H1 (cell line): ENCODE data around the gene FOXN1. TPM values are rescaled to one million over a fixed set of nuclear protein-coding genes. Genes with fewer than 3 reads are reported as not detected.

Experiments
- CTCF ChIA-PET: fragments of 300-600 bp; sonication (Branson Sonifier 250); formaldehyde crosslinking; loops from one replicate; lab custom pipeline; 2021; ENCODE audit not compliant: partially characterized antibody; lab: Charles Lee
- POLR2A ChIA-PET: fragments of 300-600 bp; sonication (Branson Sonifier 250); formaldehyde crosslinking; loops from one replicate; lab custom pipeline; 2021; ENCODE audit warnings: inconsistent platforms; ENCODE audit not compliant: partially characterized antibody; lab: Charles Lee
- DNase-seq, 2 experiments: peaks; one replicate each; pipeline versions ENCODE4 v3.0.0 to v3.0.0-alpha.2; 2010 to 2022; ENCODE audit warnings: low spot score in 2 of 2, low read depth in 1 of 2, mixed read lengths in 1 of 2
- FAIRE-seq: peaks from 2 replicates; lab custom pipeline; 2011; peaks lifted over from hg19 to GRCh38; lab: Jason Lieb, UNC
- H2AFZ ChIP-seq: 2 replicates; pipeline ENCODE4 v1.8.1; 2012; ENCODE audit warnings: low read length, inconsistent platforms
- H2AK5ac ChIP-seq: 2 replicates; pipeline ENCODE4 v1.6.1; 2013; ENCODE audit warnings: low read depth, low read length
- H2BK120ac ChIP-seq: replicated peaks from 2 replicates; pipeline ENCODE3; 2013; ENCODE audit warnings: low read depth, low read length, inconsistent platforms
- H2BK12ac ChIP-seq: 2 replicates; pipeline ENCODE4 v1.6.1; 2013; ENCODE audit warnings: low read depth, low read length
- H2BK15ac ChIP-seq: 2 replicates; pipeline ENCODE4 v1.6.1; 2013; ENCODE audit warnings: low read length
- H2BK20ac ChIP-seq: 2 replicates; pipeline ENCODE4 v1.6.1; 2013; ENCODE audit warnings: low read length
- H2BK5ac ChIP-seq: 2 replicates; pipeline ENCODE4 v1.6.1; 2013; ENCODE audit warnings: low read depth, low read length
- H3K14ac ChIP-seq: 2 replicates; pipeline ENCODE4 v1.6.1; 2013; ENCODE audit warnings: inconsistent platforms; ENCODE audit not compliant: insufficient read length
- H3K18ac ChIP-seq: 2 replicates; pipeline ENCODE4 v1.6.1; 2013; ENCODE audit warnings: low read length; ENCODE audit errors: extremely low read depth
- H3K23ac ChIP-seq: 2 replicates; pipeline ENCODE4 v1.6.1; 2013; ENCODE audit warnings: inconsistent platforms; ENCODE audit not compliant: insufficient read length
- H3K23me2 ChIP-seq: 2 replicates; pipeline ENCODE4 v1.6.1; 2013; ENCODE audit warnings: low read depth, low read length
- H3K27ac ChIP-seq: 2 replicates; pipeline ENCODE4 v1.6.1; 2011; ENCODE audit warnings: low read depth, low read length, inconsistent platforms
- H3K27me3 ChIP-seq, 4 experiments: replicated peaks in 1 of 4; 1 replicate in 1 of 4; 2 replicates in 3 of 4; pipeline versions ENCODE4 v1.6.1 to v1.8.1; 2011 to 2013; ENCODE audit warnings: low read length in 3 of 4, mild to moderate bottlenecking in 3 of 4, inconsistent platforms in 2 of 4, mixed read lengths in 2 of 4, moderate library complexity in 1 of 4; ENCODE audit not compliant: control insufficient read depth in 3 of 4, insufficient read depth in 3 of 4; ENCODE audit errors: extremely low read depth in 1 of 4
- H3K36me3 ChIP-seq, 4 experiments: 2 replicates each; pipeline versions ENCODE4 v1.6.1 to v1.8.1; 2011 to 2013; ENCODE audit warnings: mild to moderate bottlenecking in 4 of 4, low read length in 3 of 4, moderate library complexity in 2 of 4, control low read depth in 1 of 4, inconsistent platforms in 1 of 4; ENCODE audit not compliant: insufficient read depth in 4 of 4, control insufficient read depth in 2 of 4
- H3K4ac ChIP-seq: replicated peaks from 2 replicates; pipeline ENCODE3; 2013; ENCODE audit warnings: low read length, low read depth, mixed read lengths, inconsistent platforms; ENCODE audit not compliant: insufficient read length
- H3K4me1 ChIP-seq, 4 experiments: replicated peaks in 1 of 4; 1 replicate in 1 of 4; 2 replicates in 3 of 4; pipeline versions ENCODE4 v1.6.1 to v1.8.1; 2011 to 2013; ENCODE audit warnings: low read length in 3 of 4, inconsistent platforms in 2 of 4, mixed read lengths in 1 of 4; ENCODE audit not compliant: insufficient read depth in 4 of 4, control insufficient read depth in 3 of 4
- H3K4me2 ChIP-seq, 2 experiments: 2 replicates each; pipeline versions ENCODE4 v1.6.1 to v1.8.1; 2011 to 2013; ENCODE audit warnings: low read depth in 2 of 2, low read length in 2 of 2, control low read depth in 1 of 2, inconsistent platforms in 1 of 2, mild to moderate bottlenecking in 1 of 2; ENCODE audit not compliant: insufficient read depth in 1 of 2
- H3K4me3 ChIP-seq, 4 experiments: fragments of 200-600, 300-600 bp in 1 of 4; sonication (generic), shearing (Covaris generic), sonication (Bioruptor Twin) in 1 of 4; 2 replicates each; pipeline versions ENCODE4 v1.5.1 to v1.8.1; 2011 to 2016; ENCODE audit warnings: low read length in 4 of 4, low read depth in 3 of 4, control low read depth in 2 of 4, inconsistent platforms in 2 of 4, mild to moderate bottlenecking in 2 of 4, mixed read lengths in 1 of 4, moderate library complexity in 1 of 4; ENCODE audit not compliant: insufficient read depth in 2 of 4; ENCODE audit errors: extremely low read depth in 1 of 4
- H3K56ac ChIP-seq: replicated peaks from 2 replicates; pipeline ENCODE3; 2013; ENCODE audit warnings: low read depth, mild to moderate bottlenecking, mixed read lengths, low read length, inconsistent platforms; ENCODE audit not compliant: insufficient read length
- H3K79me1 ChIP-seq: 2 replicates; pipeline ENCODE4 v1.6.1; 2013; ENCODE audit warnings: low read depth, low read length, control low read depth
- H3K79me2 ChIP-seq, 2 experiments: 2 replicates each; pipeline versions ENCODE4 v1.6.1 to v1.8.1; 2012 to 2013; ENCODE audit warnings: low read length in 2 of 2, mild to moderate bottlenecking in 2 of 2, inconsistent platforms in 1 of 2; ENCODE audit not compliant: insufficient read depth in 2 of 2, control insufficient read depth in 1 of 2
- H3K9ac ChIP-seq, 4 experiments: replicated peaks in 1 of 4; 1 replicate in 1 of 4; 2 replicates in 3 of 4; pipeline versions ENCODE4 v1.6.1 to v1.8.1; 2011 to 2013; ENCODE audit warnings: low read depth in 3 of 4, low read length in 3 of 4, control low read depth in 2 of 4, mild to moderate bottlenecking in 2 of 4, moderate library complexity in 2 of 4, inconsistent platforms in 1 of 4; ENCODE audit errors: extremely low read depth in 1 of 4
- H3K9me3 ChIP-seq, 2 experiments: 2 replicates each; pipeline versions ENCODE4 v1.6.1 to v1.8.1; 2012 to 2013; ENCODE audit warnings: mild to moderate bottlenecking in 2 of 2, moderate library complexity in 2 of 2, control low read depth in 1 of 2, inconsistent platforms in 1 of 2, low read depth in 1 of 2, low read length in 1 of 2, mixed read lengths in 1 of 2; ENCODE audit not compliant: insufficient read depth in 2 of 2
- H4K20me1 ChIP-seq, 2 experiments: replicated peaks in 1 of 2; 2 replicates each; pipeline versions ENCODE3 to v1.8.1; 2011 to 2013; ENCODE audit warnings: inconsistent platforms in 2 of 2, low read length in 2 of 2, mild to moderate bottlenecking in 1 of 2; ENCODE audit not compliant: insufficient read depth in 2 of 2, control insufficient read depth in 1 of 2
- H4K5ac ChIP-seq: 2 replicates; pipeline ENCODE4 v1.6.1; 2013; ENCODE audit warnings: low read length, low read depth, mixed read lengths, inconsistent platforms; ENCODE audit not compliant: insufficient read length
- H4K8ac ChIP-seq: 2 replicates; pipeline ENCODE4 v1.8.0; 2013; ENCODE audit warnings: mild to moderate bottlenecking, moderate library complexity, low read length, inconsistent platforms; ENCODE audit not compliant: insufficient read depth; ENCODE audit errors: extremely low read depth
- H4K91ac ChIP-seq: replicated peaks from 2 replicates; pipeline ENCODE3; 2013; ENCODE audit warnings: low read length, mixed read lengths, inconsistent platforms; ENCODE audit not compliant: insufficient read length
- WGBS, 2 experiments: shearing (Covaris generic) in 1 of 2; methylation state at CpG; one replicate each; pipeline versions ENCODE4 v1.1.6 to v1.1.7; 2013 to 2015; ENCODE audit warnings: low lambda C conversion rate in 2 of 2, mixed read lengths in 2 of 2, inconsistent platforms in 1 of 2, low coverage in 1 of 2, missing lambda C conversion rate in 1 of 2; ENCODE audit not compliant: insufficient replicate concordance in 2 of 2, insufficient coverage in 1 of 2, insufficient read length in 1 of 2; ENCODE audit errors: extremely low coverage in 1 of 2, missing lambda C conversion rate in 1 of 2; 5-methylcytosine and 5-hydroxymethylcytosine counted together
- polyA plus RNA-seq, 7 experiments: library from polyadenylated mRNA; depleted of rRNA in 3 of 7; stranded (reverse) in 5 of 7; unstranded in 2 of 7; fragments of >200 nt in 5 of 7; fragments of 200-250 nt in 2 of 7; gene quantifications; 1 replicate in 5 of 7; 2 replicates in 1 of 7; 4 replicates in 1 of 7; pipeline versions ENCODE4 v1.2.1 to v1.2.3, GENCODE V29; 2011 to 2013; ENCODE audit warnings: missing spikeins in 2 of 7, mixed read lengths in 2 of 7
- total RNA-seq: library from RNA; stranded (reverse); fragmentation: NEBNext Ultra II Directional; extraction: Animal tissue kit (Norgen Biotek cat#: 25700); gene quantifications from 2 replicates; pipeline ENCODE4 v1.2.1, GENCODE V29; 2021

FOXN1 gene
- total and polyA plus RNA-seq, 2 of the 8 experiments (the other 6 are each of a cell fraction or from before 2014, with no cell fraction given), result not detected

- Histone ChIP-seq H3K9me3 (no peaks in the 10 kb centered on the region), H3K14ac (no peak overlapping the region), H4K20me1 (no peaks in the 10 kb centered on the region), H3K23me2 (peaks cover 2% of the 10 kb centered on the region; the same call in 1 of the 2 replicates), H3K23ac (no peak overlapping the region), H4K5ac (no peak overlapping the region), H3K27ac (no peak overlapping the region), H3K36me3 (no peaks in the 10 kb centered on the region), H2AK5ac (no peak overlapping the region), H3K4me2 (no peak overlapping the region), H2BK20ac (no peak overlapping the region), H3K56ac (no peak overlapping the region), H2BK5ac (no peak overlapping the region), H2AFZ (no peak overlapping the region), H4K91ac (no peak overlapping the region), H2BK120ac (no peak overlapping the region), H3K4me1 (no peaks in the 10 kb centered on the region), H3K79me2 (no peaks in the 10 kb centered on the region), H2BK12ac (no peak overlapping the region), H4K8ac (no peak overlapping the region), H2BK15ac (no peak overlapping the region), H3K4ac (no peak overlapping the region), H3K79me1 (no peaks in the 10 kb centered on the region), H3K4me3 (no peak overlapping the region), H3K27me3 (no peaks in the 10 kb centered on the region; a peak in 2 of 7 replicates), H3K18ac (no peak overlapping the region), H3K9ac (no peak overlapping the region)
- FAIRE-seq (no peak), DNase-seq (peak in 1 of 2 experiments; percentile 28)
- ChIA-PET POLR2A (no interaction called here), CTCF (interaction anchor here (1.1 to 2.1 kb wide), 4 partner anchors 32 to 1853 kb away, joined by 4 to 9 read pairs (median 4); partner anchors contain the start of gene VTN)
- 82% methylated on average over 7 of the region's 7 CpGs; no CpG with 5 or more reads in 1 of the 2 experiments for WGBS, 2 experiments
Observed at GRCh38 chr17:28472871-28473497, 33.2 kb upstream of the FOXN1 start.
